Measurements from ENCODE around the gene NMT1. TPM values are rescaled to one million over a fixed set of nuclear protein-coding genes. Genes with fewer than 3 reads are reported as not detected.
"Not testable (repeated sequence)": the region's sequence is repeated elsewhere in the genome, so short reads cannot be mapped to it uniquely, and the experiment has no call there.

Gene NMT1
- total RNA-seq, 2 donors from 2014 or later: 122 to 136 TPM

GRCh38 chr17:45123076-45123770, 62.1 kb downstream of the NMT1 start:
- no peak overlapping the region for H3K27ac ChIP-seq (ENCODE audit: low read depth, low read length)
- H3K36me3 ChIP-seq (ENCODE audit: control insufficient read depth, insufficient read depth, low read length): no peaks in the 10 kb centered on the region
- H3K4me3 ChIP-seq (ENCODE audit: low read length): no peak overlapping the region
- peaks cover 10% of the 10 kb centered on the region for H3K4me1 ChIP-seq (ENCODE audit: control insufficient read depth, insufficient read depth, low read length)
- H3K27me3 ChIP-seq (ENCODE audit: control insufficient read depth, insufficient read depth, low read length, poor library complexity, severe bottlenecking): no peaks in the 10 kb centered on the region
- no peak for TF ChIP-seq CTCF (conservative IDR thresholded peaks at IDR 0.05)
- no peak overlapping the region for H3K9ac ChIP-seq (ENCODE audit: extremely low read depth, low read length, poor library complexity, severe bottlenecking)
- Mint-ChIP-seq H3K4me1 (peaks cover 11% of the 10 kb centered on the region), H3K4me3 (no peak overlapping the region), H3K27me3 (ENCODE audit: insufficient read depth) (peaks cover 3% of the 10 kb centered on the region), H3K27ac (no peak overlapping the region), H3K9me3 (no peaks in the 10 kb centered on the region), H3K36me3 (ENCODE audit: low read depth) (peaks cover 5% of the 10 kb centered on the region)
- WGBS, 2 experiments (ENCODE audit: insufficient coverage in 1 of 2, insufficient read length in 1 of 2): 91% methylated on average over 5 to 6 of the region's 6 CpGs
- DNase-seq: no peak
- H3K9me3 ChIP-seq (ENCODE audit: control insufficient read depth, low read length): no peaks in the 10 kb centered on the region

GRCh38 chr17:45123930-45124796, 63.0 kb downstream of the NMT1 start:
- Mint-ChIP-seq H3K27me3 (ENCODE audit: insufficient read depth) (peaks cover 3% of the 10 kb centered on the region), H3K4me3 (no peak overlapping the region), H3K27ac (peak overlapping the region; percentile 39), H3K36me3 (ENCODE audit: low read depth) (peaks cover 2% of the 10 kb centered on the region), H3K9me3 (no peaks in the 10 kb centered on the region), H3K4me1 (peaks cover 11% of the 10 kb centered on the region)
- no peak for TF ChIP-seq CTCF (conservative IDR thresholded peaks at IDR 0.05)
- Histone ChIP-seq H3K9ac (ENCODE audit: extremely low read depth, low read length, poor library complexity, severe bottlenecking) (no peak overlapping the region), H3K9me3 (ENCODE audit: control insufficient read depth, low read length) (no peaks in the 10 kb centered on the region), H3K27me3 (ENCODE audit: control insufficient read depth, insufficient read depth, low read length, poor library complexity, severe bottlenecking) (no peaks in the 10 kb centered on the region), H3K4me3 (ENCODE audit: low read length) (no peak overlapping the region), H3K27ac (ENCODE audit: low read depth, low read length) (no peak overlapping the region), H3K4me1 (ENCODE audit: control insufficient read depth, insufficient read depth, low read length) (peaks cover 11% of the 10 kb centered on the region), H3K36me3 (ENCODE audit: control insufficient read depth, insufficient read depth, low read length) (no peaks in the 10 kb centered on the region)
- DNase-seq: peak; percentile 77
- 91 to 94% methylated on average over 7 to 15 of the region's 15 CpGs for WGBS, 2 experiments (ENCODE audit: insufficient coverage in 1 of 2, insufficient read length in 1 of 2)

- WGBS, 2 experiments (ENCODE audit: insufficient coverage in 1 of 2, insufficient read length in 1 of 2): 79 to 89% methylated on average over 4 to 5 of the region's 5 CpGs
- H3K4me3 Mint-ChIP-seq; H3K9me3 ChIP-seq (ENCODE audit: control insufficient read depth, low read length); H3K27me3 Mint-ChIP-seq (ENCODE audit: insufficient read depth); DNase-seq; H3K36me3 Mint-ChIP-seq (ENCODE audit: low read depth); H3K27ac ChIP-seq (ENCODE audit: low read depth, low read length); H3K36me3 ChIP-seq (ENCODE audit: control insufficient read depth, insufficient read depth, low read length); H3K27me3 ChIP-seq (ENCODE audit: control insufficient read depth, insufficient read depth, low read length, poor library complexity, severe bottlenecking); H3K9ac ChIP-seq (ENCODE audit: extremely low read depth, low read length, poor library complexity, severe bottlenecking); H3K9me3 Mint-ChIP-seq; H3K4me3 ChIP-seq (ENCODE audit: low read length): not testable (repeated sequence)
- peaks cover 11% of the 10 kb centered on the region for H3K4me1 ChIP-seq (ENCODE audit: control insufficient read depth, insufficient read depth, low read length)
- Mint-ChIP-seq H3K4me1 (peaks cover 16% of the 10 kb centered on the region), H3K27ac (peak overlapping the region; percentile 24)
These were observed 63.6 kb downstream of the NMT1 start for GRCh38 chr17:45124797-45125122.
